CD4-positive, alpha-beta T cell treated with Interleukin-4 for 1 hour (primary cell): ENCODE measurements around the gene DPH2.

ENCODE experiments used
- DNase-seq, 2 donors: peaks; one replicate each; pipeline ENCODE4 v3.0.0-alpha.2; 2020 to 2022

The DPH2 gene

GRCh38 chr1:43970502-43970901, 692 bp downstream of the DPH2 start:
- no peak for DNase-seq

GRCh38 chr1:43970911-43971310, 1.1 kb downstream of the DPH2 start:
- DNase-seq: no peak

- DNase-seq: no peak
Observed at GRCh38 chr1:43971336-43971980, 1.6 kb downstream of the DPH2 start.

GRCh38 chr1:43973981-43974442, 4.2 kb downstream of the DPH2 start:
- no peak for DNase-seq

- DNase-seq: peak; percentile 91
Observed at GRCh38 chr1:43974443-43975248, 4.8 kb downstream of the DPH2 start, which contains the start of gene ATP6V0B. ATP6V0B (plus strand) TSS chr1:43974960; CDS start chr1:43975041, 81 bp downstream.

GRCh38 chr1:43975249-43975961, 5.6 kb downstream of the DPH2 start:
- peak; percentile 51 to 61 for DNase-seq

- DNase-seq: no peak
Observed at GRCh38 chr1:43976045-43976444, 6.2 kb downstream of the DPH2 start.

- DNase-seq: no peak
Observed at GRCh38 chr1:43976890-43977289, 7.1 kb downstream of the DPH2 start.

- no peak for DNase-seq
Observed at GRCh38 chr1:43977376-43978263, 7.8 kb downstream of the DPH2 start.

- DNase-seq: no peak
Observed at GRCh38 chr1:43978264-43978550, 8.4 kb downstream of the DPH2 start.

- DNase-seq: peak in 1 of 2 donors; percentile 31
Observed at GRCh38 chr1:43978551-43979260, 8.9 kb downstream of the DPH2 start, which contains the start of gene B4GALT2. B4GALT2 (plus strand) TSS chr1:43979210; CDS start chr1:43981161, 1,951 bp downstream.

- no peak for DNase-seq
Observed at GRCh38 chr1:43979261-43979527, 9.4 kb downstream of the DPH2 start.

GRCh38 chr1:43979528-43980254, 9.9 kb downstream of the DPH2 start:
- peak in 1 of 2 donors; percentile 14 for DNase-seq

GRCh38 chr1:43980255-43981134, 10.7 kb downstream of the DPH2 start:
- DNase-seq: no peak

- no peak for DNase-seq
Observed at GRCh38 chr1:43981135-43981491, 11.3 kb downstream of the DPH2 start.

- DNase-seq: no peak
Observed at GRCh38 chr1:43981636-43982035, 11.8 kb downstream of the DPH2 start.

- DNase-seq: no peak
Observed at GRCh38 chr1:43982241-43982640, 12.4 kb downstream of the DPH2 start.

- peak in 1 of 2 donors; percentile 20 for DNase-seq
Observed at GRCh38 chr1:43982808-43983207, 13.0 kb downstream of the DPH2 start.

GRCh38 chr1:43983253-43983899, 13.6 kb downstream of the DPH2 start:
- DNase-seq: no peak

GRCh38 chr1:43984855-43985254, 15.0 kb downstream of the DPH2 start:
- no peak for DNase-seq
